Esophagus muscularis mucosa (tissue), 4 donors: Measurements from ENCODE around the gene DNAH9.

Experiments
- EP300 ChIP-seq: sonication (generic); formaldehyde crosslinking; IDR thresholded peaks from one replicate; pipeline ENCODE4 v1.6.1; 2017; ENCODE audit warnings: antibody characterized with exemption
- POLR2A ChIP-seq: fragments of 450-650 bp; IDR thresholded peaks from one replicate; pipeline ENCODE4 v1.6.1; 2017; ENCODE audit warnings: antibody characterized with exemption, moderate library complexity, mild to moderate bottlenecking, low read depth
- POLR2AphosphoS5 ChIP-seq, 2 donors: sonication (generic); formaldehyde crosslinking; IDR thresholded peaks; one replicate each; pipeline ENCODE4 v1.6.1; 2017; ENCODE audit warnings: antibody characterized with exemption in 2 of 2
- TF ChIP-seq, protein P1 (sequence below), 3 experiments: fragments of 200-600 bp in 2 of 3; fragments of 450-650 bp in 1 of 3; sonication (generic) in 2 of 3; IDR thresholded peaks; one replicate each; pipeline ENCODE4 v1.5.1; 2017 to 2019; ENCODE audit warnings: antibody characterized with exemption in 3 of 3, mild to moderate bottlenecking in 2 of 3, moderate library complexity in 1 of 3

DNA sequence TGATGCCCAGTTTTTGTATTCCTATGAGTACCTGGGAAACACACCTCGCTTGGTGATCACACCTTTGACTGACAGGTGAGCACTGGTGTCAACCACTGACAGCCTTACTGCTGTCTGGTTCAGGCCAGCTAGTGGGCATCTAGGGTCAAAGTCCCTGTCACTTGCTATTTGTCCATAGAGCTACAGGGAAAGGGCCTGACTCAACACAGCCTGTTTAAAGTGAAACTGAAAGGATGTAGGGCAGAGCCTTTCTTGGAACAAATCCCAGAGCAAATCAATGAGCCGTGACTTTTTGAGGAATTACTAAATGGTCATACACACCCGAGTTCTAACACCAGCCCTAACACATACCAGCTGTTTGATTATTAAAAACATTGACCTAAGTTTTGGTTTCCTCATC, 106.8 kb downstream of the DNAH9 start:
- TF ChIP-seq, protein P1, sequence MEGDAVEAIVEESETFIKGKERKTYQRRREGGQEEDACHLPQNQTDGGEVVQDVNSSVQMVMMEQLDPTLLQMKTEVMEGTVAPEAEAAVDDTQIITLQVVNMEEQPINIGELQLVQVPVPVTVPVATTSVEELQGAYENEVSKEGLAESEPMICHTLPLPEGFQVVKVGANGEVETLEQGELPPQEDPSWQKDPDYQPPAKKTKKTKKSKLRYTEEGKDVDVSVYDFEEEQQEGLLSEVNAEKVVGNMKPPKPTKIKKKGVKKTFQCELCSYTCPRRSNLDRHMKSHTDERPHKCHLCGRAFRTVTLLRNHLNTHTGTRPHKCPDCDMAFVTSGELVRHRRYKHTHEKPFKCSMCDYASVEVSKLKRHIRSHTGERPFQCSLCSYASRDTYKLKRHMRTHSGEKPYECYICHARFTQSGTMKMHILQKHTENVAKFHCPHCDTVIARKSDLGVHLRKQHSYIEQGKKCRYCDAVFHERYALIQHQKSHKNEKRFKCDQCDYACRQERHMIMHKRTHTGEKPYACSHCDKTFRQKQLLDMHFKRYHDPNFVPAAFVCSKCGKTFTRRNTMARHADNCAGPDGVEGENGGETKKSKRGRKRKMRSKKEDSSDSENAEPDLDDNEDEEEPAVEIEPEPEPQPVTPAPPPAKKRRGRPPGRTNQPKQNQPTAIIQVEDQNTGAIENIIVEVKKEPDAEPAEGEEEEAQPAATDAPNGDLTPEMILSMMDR (IDR thresholded peaks at IDR 0.05), result no peak
- TF ChIP-seq POLR2A, result no peak
- no peak for TF ChIP-seq EP300
- no peak for TF ChIP-seq POLR2AphosphoS5 (IDR thresholded peaks at IDR 0.05)
